Endothelial cell (in vitro differentiated cells): ENCODE data around the gene MYBL2. TPM values are rescaled to one million over a fixed set of nuclear protein-coding genes. Genes with fewer than 3 reads are reported as not detected.
A peak's percentile ranks its signal among the peaks of the same experiment; 100 is the strongest.
"Not testable (repeated sequence)": the region's sequence is repeated elsewhere in the genome, so short reads cannot be mapped to it uniquely, and the experiment has no call there.

ENCODE experiments used
- DNase-seq: peaks from one replicate; pipeline ENCODE4 v3.0.0; 2021; ENCODE audit warnings: low spot score
- H3K27ac Mint-ChIP-seq: one replicate; pipeline ENCODE4 v1.8.0; 2021; ENCODE audit warnings: mixed read lengths, inconsistent platforms; ENCODE audit not compliant: unreplicated experiment
- H3K27me3 Mint-ChIP-seq: one replicate; pipeline ENCODE4 v1.8.0; 2021; ENCODE audit warnings: mild to moderate bottlenecking, moderate library complexity, mixed read lengths, inconsistent platforms; ENCODE audit not compliant: unreplicated experiment
- H3K36me3 Mint-ChIP-seq: one replicate; pipeline ENCODE4 v1.8.0; 2021; ENCODE audit warnings: mild to moderate bottlenecking, low read depth, mixed read lengths, inconsistent platforms; ENCODE audit not compliant: unreplicated experiment
- H3K4me1 Mint-ChIP-seq: one replicate; pipeline ENCODE4 v1.8.0; 2021; ENCODE audit warnings: mild to moderate bottlenecking, mixed read lengths, inconsistent platforms; ENCODE audit not compliant: unreplicated experiment
- H3K4me3 Mint-ChIP-seq: one replicate; pipeline ENCODE4 v1.8.0; 2021; ENCODE audit warnings: mild to moderate bottlenecking, mixed read lengths, inconsistent platforms; ENCODE audit not compliant: unreplicated experiment
- H3K9me3 Mint-ChIP-seq: one replicate; pipeline ENCODE4 v1.8.0; 2021; ENCODE audit warnings: mixed read lengths, inconsistent platforms; ENCODE audit not compliant: unreplicated experiment
- CTCF ChIP-seq: fragments of 200-600 bp; sonication (generic); IDR thresholded peaks from one replicate; pipeline ENCODE4 v1.5.0; 2021; ENCODE audit warnings: antibody characterized with exemption; ENCODE audit not compliant: unreplicated experiment
- total RNA-seq: library from RNA; stranded (reverse); fragmentation: NEBNext Ultra II Directional; extraction: Animal tissue kit (Norgen Biotek cat#: 25700); gene quantifications from one replicate; pipeline ENCODE4 v1.2.1, GENCODE V29; 2021; ENCODE audit not compliant: unreplicated experiment

Gene MYBL2
- total RNA-seq, 1 donor from 2014 or later = 20.8 TPM

- peaks cover 7% of the 10 kb centered on the region for H3K36me3 Mint-ChIP-seq
- H3K4me3 Mint-ChIP-seq = no peak overlapping the region
- no peaks in the 10 kb centered on the region for H3K4me1 Mint-ChIP-seq
- DNase-seq = no peak
- H3K27me3 Mint-ChIP-seq = no peaks in the 10 kb centered on the region
- H3K9me3 Mint-ChIP-seq = no peaks in the 10 kb centered on the region
- no peak for TF ChIP-seq CTCF
- no peak overlapping the region for H3K27ac Mint-ChIP-seq
Observed at GRCh38 chr20:43650997-43651525, 15.9 kb upstream of the MYBL2 start.

- H3K9me3 Mint-ChIP-seq, DNase-seq, H3K27me3 Mint-ChIP-seq, H3K36me3 Mint-ChIP-seq, H3K4me1 Mint-ChIP-seq, H3K27ac Mint-ChIP-seq, H3K4me3 Mint-ChIP-seq: not testable (repeated sequence)
Observed at GRCh38 chr20:43651650-43652184, 15.2 kb upstream of the MYBL2 start.

GRCh38 chr20:43653966-43654365, 12.9 kb upstream of the MYBL2 start:
- H3K27me3 Mint-ChIP-seq = no peaks in the 10 kb centered on the region
- no peaks in the 10 kb centered on the region for H3K36me3 Mint-ChIP-seq
- H3K4me1 Mint-ChIP-seq = peaks cover 5% of the 10 kb centered on the region
- H3K27ac Mint-ChIP-seq = no peak overlapping the region
- no peak for DNase-seq
- H3K9me3 Mint-ChIP-seq = no peaks in the 10 kb centered on the region
- no peak for TF ChIP-seq CTCF
- H3K4me3 Mint-ChIP-seq = no peak overlapping the region

- not testable (repeated sequence) for H3K36me3 Mint-ChIP-seq, H3K4me3 Mint-ChIP-seq, DNase-seq, H3K4me1 Mint-ChIP-seq, H3K9me3 Mint-ChIP-seq, H3K27ac Mint-ChIP-seq, H3K27me3 Mint-ChIP-seq
Observed at GRCh38 chr20:43655176-43655575, 11.7 kb upstream of the MYBL2 start.

- TF ChIP-seq CTCF = no peak
- H3K4me3 Mint-ChIP-seq = peak overlapping the region; percentile 86
- H3K4me1 Mint-ChIP-seq = peaks cover 5% of the 10 kb centered on the region
- no peak overlapping the region for H3K27ac Mint-ChIP-seq
- no peak for DNase-seq
- H3K36me3 Mint-ChIP-seq = no peaks in the 10 kb centered on the region
- no peaks in the 10 kb centered on the region for H3K9me3 Mint-ChIP-seq
- H3K27me3 Mint-ChIP-seq = no peaks in the 10 kb centered on the region
Observed at GRCh38 chr20:43655937-43656336, 11.0 kb upstream of the MYBL2 start.

GRCh38 chr20:43658069-43658722, 8.7 kb upstream of the MYBL2 start:
- H3K9me3 Mint-ChIP-seq = no peaks in the 10 kb centered on the region
- no peak overlapping the region for H3K27ac Mint-ChIP-seq
- DNase-seq = no peak

More at GRCh38 chr20:43658069-43658722, 8.7 kb upstream of the MYBL2 start:
- no peaks in the 10 kb centered on the region for H3K36me3 Mint-ChIP-seq
- no peak for TF ChIP-seq CTCF
- peaks cover 5% of the 10 kb centered on the region for H3K4me1 Mint-ChIP-seq
- peak overlapping the region; percentile 97 for H3K4me3 Mint-ChIP-seq
- no peaks in the 10 kb centered on the region for H3K27me3 Mint-ChIP-seq
